ENCODE measurements around the gene SLFN13. TPM values are rescaled to one million over a fixed set of nuclear protein-coding genes. Genes with fewer than 3 reads are reported as not detected.

The SLFN13 gene
- total and polyA plus RNA-seq, 9 of the 15 experiments (the other 6 are each of a cell fraction or from before 2014, with no cell fraction given), result 0.04 to 0.49 (median 0.17) TPM

DNA sequence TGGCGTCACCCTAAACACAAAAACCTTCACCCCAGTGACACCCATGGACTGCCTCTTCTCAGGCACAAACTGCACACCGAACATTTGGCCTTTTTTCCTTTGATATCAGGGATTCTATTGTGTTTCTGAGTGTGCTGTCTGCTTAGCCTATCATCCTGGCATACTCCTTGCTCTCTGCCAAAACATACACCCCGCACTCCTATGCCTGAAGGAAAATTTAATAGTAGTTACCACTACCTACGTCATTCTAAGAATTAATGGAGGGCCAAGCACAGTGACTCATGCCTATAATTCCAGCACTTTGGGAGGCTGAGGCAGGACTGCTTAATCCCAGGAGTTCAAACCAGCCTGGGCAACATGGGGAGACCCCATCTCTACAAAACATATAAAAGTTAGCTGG lies 19.9 kb upstream of the SLFN13 start:
- H3K9me1 ChIP-seq (ENCODE audit: control insufficient read depth, insufficient read depth, low read length), result no peaks in the 10 kb centered on the region
- in situ Hi-C loops (cut with MboI) (no loop called here), intact Hi-C loops (cut with micrococcal nuclease) (no loop called here)
- H3K79me2 ChIP-seq (ENCODE audit: control insufficient read depth, insufficient read depth, low read length), result no peaks in the 10 kb centered on the region
- POLR2A ChIA-PET, result interaction anchor here (0.7 kb wide), 1 partner anchor 1692 kb away, joined by 4 read pairs; no protein-coding TSS in a partner anchor
- H3K27me3 ChIP-seq (ENCODE audit: control insufficient read depth in 2 of 2, insufficient read depth in 2 of 2, low read length in 2 of 2), result peaks cover 0 to 4% of the 10 kb centered on the region in 2 experiments; a peak in 1 of 5 replicates
- BruUV-seq (replicated peaks), result no TSS peak
- H3K9ac ChIP-seq (ENCODE audit: insufficient read depth in 1 of 2, low read depth in 2 of 2, low read length in 2 of 2), result no peak overlapping the region
- no peak overlapping the region for H3K27ac ChIP-seq (ENCODE audit: extremely low read depth, low read depth, low read length)
- H4K20me1 ChIP-seq (replicated peaks; ENCODE audit: control insufficient read depth, insufficient read depth, low read length), result no peaks in the 10 kb centered on the region; the same call in 1 of the 2 replicates
- H3K4me1 ChIP-seq (replicated peaks in 1 of 2; ENCODE audit: control insufficient read depth in 2 of 2, insufficient read depth in 2 of 2, low read length in 2 of 2), result no peaks in the 10 kb centered on the region
- no peak for ATAC-seq
- H3K4me2 ChIP-seq (ENCODE audit: insufficient read depth, low read length), result no peak overlapping the region
- WGBS (ENCODE audit: insufficient coverage, low coverage, missing lambda C conversion rate), result 2% methylated on average over 4 of the region's 4 CpGs
- no peak overlapping the region for H3K4me3 ChIP-seq
- no peak for FAIRE-seq
- DNase-seq (ENCODE audit: extremely low read depth in 1 of 4, low spot score in 3 of 4), result no peak
- no peaks in the 10 kb centered on the region for H3K36me3 ChIP-seq (ENCODE audit: control insufficient read depth, insufficient read depth, low read length)
- H3K9me3 ChIP-seq (replicated peaks; ENCODE audit: control insufficient read depth, insufficient read depth, low read depth, low read length), result no peaks in the 10 kb centered on the region
- TF ChIP-seq PRMT5 (CRISPR knock-in tag; IDR thresholded peaks at IDR 0.05), result no peak
- no peak for TF ChIP-seq C11orf30 (IDR thresholded peaks at IDR 0.05; ENCODE audit: low read depth)
- TF ChIP-seq ZNF175 (CRISPR knock-in tag; IDR thresholded peaks at IDR 0.05; ENCODE audit: low read depth), result no peak
- TF ChIP-seq RHOXF2B (CRISPR knock-in tag; conservative IDR thresholded peaks at IDR 0.05), result no peak
- no peak for TF ChIP-seq ZNF280A (IDR thresholded peaks at IDR 0.05; ENCODE audit: low read depth, partially characterized antibody)
- no peak for TF ChIP-seq GTF3C2 (IDR thresholded peaks at IDR 0.05; ENCODE audit: borderline replicate concordance, extremely low read depth, insufficient read length)
- TF ChIP-seq HDAC8 (tag; IDR thresholded peaks at IDR 0.05), result no peak
- no peak for TF ChIP-seq ZFP36 (IDR thresholded peaks at IDR 0.05; ENCODE audit: low read depth, low read length, partially characterized antibody)
- TF ChIP-seq ZNF583 (CRISPR knock-in tag; IDR thresholded peaks at IDR 0.05), result no peak
- TF ChIP-seq TAF7 (tag; IDR thresholded peaks at IDR 0.05), result no peak
- no peak for TF ChIP-seq ZNF197 (CRISPR knock-in tag; IDR thresholded peaks at IDR 0.05; ENCODE audit: low read depth)
- no peak for TF ChIP-seq RNF219 (CRISPR knock-in tag; IDR thresholded peaks at IDR 0.05)
- CTCF ChIA-PET (ENCODE audit: low intra/inter-chr PET ratio), result no interaction called here
- H2AFZ ChIP-seq (ENCODE audit: low read depth, low read length), result no peak overlapping the region

Data from K562 (cell line).